Fibroblast of villous mesenchyme (primary cell): ENCODE data around the gene WDR44. TPM values are rescaled to one million over a fixed set of nuclear protein-coding genes. Genes with fewer than 3 reads are reported as not detected.

ENCODE experiments used
- DNase-seq: peaks from one replicate; pipeline ENCODE4 v3.0.0-alpha.2; 2010; ENCODE audit warnings: low read depth
- H3K4me3 ChIP-seq: 2 replicates; pipeline ENCODE4 v1.5.1; 2011; ENCODE audit warnings: low read depth, mild to moderate bottlenecking, low read length
- CTCF ChIP-seq: IDR thresholded peaks from 2 replicates; pipeline ENCODE4 v1.5.1; 2012; ENCODE audit warnings: low read depth, mild to moderate bottlenecking, low read length; ENCODE audit not compliant: insufficient read depth
- total RNA-seq: library from RNA; depleted of rRNA; stranded (reverse); fragments of >200 nt; gene quantifications from 2 replicates; pipeline ENCODE4 v1.2.3, GENCODE V29; 2012

WDR44 gene
- total RNA-seq, 1 donor: 28.9 TPM

GRCh38 chrX:118360429-118361125 is 14.7 kb downstream of the WDR44 start:
- no peak overlapping the region for H3K4me3 ChIP-seq
- TF ChIP-seq CTCF: no peak
- no peak for DNase-seq

DNA sequence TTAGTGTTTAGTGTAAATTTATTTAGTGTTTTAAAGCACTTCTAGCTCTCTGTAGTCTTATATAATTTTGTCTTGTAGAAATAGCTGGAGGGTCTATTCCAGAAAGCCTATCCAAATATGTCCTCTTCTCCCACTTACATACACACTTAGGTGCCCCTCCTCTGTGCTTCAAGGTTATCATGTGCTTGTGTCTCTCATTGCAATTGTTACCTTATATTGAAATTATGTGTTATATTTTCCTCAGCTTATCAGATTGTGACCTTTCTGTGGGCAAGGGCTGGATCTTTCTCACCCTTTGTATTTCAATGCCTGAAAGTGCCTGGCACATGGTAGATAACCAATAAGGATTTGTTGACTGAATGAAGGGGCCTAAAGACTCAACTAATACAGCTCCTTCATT is 18.4 kb downstream of the WDR44 start:
- no peak overlapping the region for H3K4me3 ChIP-seq
- no peak for TF ChIP-seq CTCF
- no peak for DNase-seq

DNA sequence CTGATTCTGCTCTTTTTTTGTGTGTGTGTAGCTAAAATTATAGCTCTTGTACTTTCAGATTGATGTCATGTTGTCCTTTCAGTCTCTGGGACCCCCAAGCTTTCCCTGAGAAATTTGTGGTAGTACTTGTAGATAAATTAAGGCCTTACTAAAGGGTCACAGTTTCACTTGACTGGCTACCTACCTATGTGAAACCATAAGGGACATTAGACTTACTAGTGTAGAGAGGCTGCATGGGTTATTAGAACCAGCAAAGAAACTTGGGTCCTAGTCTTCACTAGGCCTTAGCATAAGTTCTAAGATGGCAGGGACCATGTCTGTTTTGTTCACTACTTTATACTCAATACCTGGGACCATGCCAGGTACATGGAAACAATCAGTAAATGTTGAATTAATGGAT is 21.4 kb downstream of the WDR44 start:
- DNase-seq: no peak
- TF ChIP-seq CTCF: no peak
- H3K4me3 ChIP-seq: no peak overlapping the region

DNA sequence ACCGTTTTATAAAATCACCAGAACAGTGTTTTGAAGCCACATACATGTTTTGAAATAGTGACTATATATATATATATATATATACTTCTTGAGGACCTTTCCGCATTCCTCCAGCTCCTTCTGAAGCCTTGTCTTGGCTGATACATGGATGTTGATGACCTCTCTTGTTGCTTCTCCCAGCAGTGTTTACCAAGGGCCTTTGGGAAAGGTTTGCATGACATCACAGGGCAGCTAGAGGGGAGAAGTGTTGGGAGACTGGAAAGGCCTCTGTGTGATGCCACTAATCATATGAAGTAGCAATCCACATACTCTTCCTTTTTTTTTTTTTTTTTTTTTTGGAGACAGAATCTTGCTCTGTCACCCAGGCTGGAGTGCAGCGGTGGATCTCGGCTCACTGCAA is 22.5 kb downstream of the WDR44 start:
- DNase-seq: no peak
- no peak for TF ChIP-seq CTCF
- H3K4me3 ChIP-seq: no peak overlapping the region

GRCh38 chrX:118370921-118371624 is 25.2 kb downstream of the WDR44 start:
- H3K4me3 ChIP-seq: no peak overlapping the region
- peak; percentile 65 for DNase-seq
- no peak for TF ChIP-seq CTCF

DNA sequence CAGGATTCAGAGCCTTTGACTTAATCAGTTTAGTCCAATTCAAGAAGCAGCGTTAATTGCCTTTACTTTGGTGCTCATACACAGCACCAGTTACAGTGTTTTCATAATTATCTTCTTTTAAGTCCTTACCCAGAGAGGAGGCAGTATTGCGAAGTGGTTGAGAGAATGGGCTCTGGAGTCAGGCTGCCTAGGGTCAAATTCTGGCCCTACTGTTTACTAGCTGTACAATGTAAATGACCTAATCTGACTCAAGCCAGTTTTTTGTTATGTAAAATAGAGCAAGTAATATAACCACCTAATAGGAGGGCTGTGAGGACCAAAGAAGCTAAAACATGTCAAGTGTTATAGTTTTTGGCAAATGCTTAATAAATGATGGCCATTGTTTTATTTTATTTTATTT is 27.6 kb downstream of the WDR44 start:
- DNase-seq: peak; percentile 45
- no peak overlapping the region for H3K4me3 ChIP-seq
- no peak for TF ChIP-seq CTCF
